ENCODE results near the gene ANP32E.

DNA sequence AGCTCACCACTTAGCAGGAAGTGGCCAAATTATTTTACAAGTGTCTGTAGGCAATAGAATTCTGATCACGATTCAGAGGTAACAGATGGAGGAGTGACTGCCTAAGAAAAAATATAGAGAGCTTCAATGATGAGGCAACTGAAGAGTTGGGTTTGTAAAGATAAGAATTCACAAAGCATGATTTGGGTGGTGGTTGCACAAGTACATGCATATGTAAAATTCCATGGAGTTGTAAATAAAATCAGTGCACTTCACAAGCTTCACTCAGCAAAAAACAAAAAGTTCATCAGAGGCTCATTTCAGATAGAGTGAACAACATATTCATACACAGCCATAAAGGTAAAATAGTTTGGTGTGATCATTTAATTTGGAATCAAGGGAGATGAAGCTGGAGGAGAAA, 10.9 kb downstream of the ANP32E start:
- TF ChIP-seq, protein P1, sequence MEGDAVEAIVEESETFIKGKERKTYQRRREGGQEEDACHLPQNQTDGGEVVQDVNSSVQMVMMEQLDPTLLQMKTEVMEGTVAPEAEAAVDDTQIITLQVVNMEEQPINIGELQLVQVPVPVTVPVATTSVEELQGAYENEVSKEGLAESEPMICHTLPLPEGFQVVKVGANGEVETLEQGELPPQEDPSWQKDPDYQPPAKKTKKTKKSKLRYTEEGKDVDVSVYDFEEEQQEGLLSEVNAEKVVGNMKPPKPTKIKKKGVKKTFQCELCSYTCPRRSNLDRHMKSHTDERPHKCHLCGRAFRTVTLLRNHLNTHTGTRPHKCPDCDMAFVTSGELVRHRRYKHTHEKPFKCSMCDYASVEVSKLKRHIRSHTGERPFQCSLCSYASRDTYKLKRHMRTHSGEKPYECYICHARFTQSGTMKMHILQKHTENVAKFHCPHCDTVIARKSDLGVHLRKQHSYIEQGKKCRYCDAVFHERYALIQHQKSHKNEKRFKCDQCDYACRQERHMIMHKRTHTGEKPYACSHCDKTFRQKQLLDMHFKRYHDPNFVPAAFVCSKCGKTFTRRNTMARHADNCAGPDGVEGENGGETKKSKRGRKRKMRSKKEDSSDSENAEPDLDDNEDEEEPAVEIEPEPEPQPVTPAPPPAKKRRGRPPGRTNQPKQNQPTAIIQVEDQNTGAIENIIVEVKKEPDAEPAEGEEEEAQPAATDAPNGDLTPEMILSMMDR (IDR thresholded peaks at IDR 0.05; ENCODE audit: low read depth, low read length, missing input control): no peak
- TF ChIP-seq TAF1 (conservative IDR thresholded peaks at IDR 0.05): no peak
- TF ChIP-seq, protein P2, sequence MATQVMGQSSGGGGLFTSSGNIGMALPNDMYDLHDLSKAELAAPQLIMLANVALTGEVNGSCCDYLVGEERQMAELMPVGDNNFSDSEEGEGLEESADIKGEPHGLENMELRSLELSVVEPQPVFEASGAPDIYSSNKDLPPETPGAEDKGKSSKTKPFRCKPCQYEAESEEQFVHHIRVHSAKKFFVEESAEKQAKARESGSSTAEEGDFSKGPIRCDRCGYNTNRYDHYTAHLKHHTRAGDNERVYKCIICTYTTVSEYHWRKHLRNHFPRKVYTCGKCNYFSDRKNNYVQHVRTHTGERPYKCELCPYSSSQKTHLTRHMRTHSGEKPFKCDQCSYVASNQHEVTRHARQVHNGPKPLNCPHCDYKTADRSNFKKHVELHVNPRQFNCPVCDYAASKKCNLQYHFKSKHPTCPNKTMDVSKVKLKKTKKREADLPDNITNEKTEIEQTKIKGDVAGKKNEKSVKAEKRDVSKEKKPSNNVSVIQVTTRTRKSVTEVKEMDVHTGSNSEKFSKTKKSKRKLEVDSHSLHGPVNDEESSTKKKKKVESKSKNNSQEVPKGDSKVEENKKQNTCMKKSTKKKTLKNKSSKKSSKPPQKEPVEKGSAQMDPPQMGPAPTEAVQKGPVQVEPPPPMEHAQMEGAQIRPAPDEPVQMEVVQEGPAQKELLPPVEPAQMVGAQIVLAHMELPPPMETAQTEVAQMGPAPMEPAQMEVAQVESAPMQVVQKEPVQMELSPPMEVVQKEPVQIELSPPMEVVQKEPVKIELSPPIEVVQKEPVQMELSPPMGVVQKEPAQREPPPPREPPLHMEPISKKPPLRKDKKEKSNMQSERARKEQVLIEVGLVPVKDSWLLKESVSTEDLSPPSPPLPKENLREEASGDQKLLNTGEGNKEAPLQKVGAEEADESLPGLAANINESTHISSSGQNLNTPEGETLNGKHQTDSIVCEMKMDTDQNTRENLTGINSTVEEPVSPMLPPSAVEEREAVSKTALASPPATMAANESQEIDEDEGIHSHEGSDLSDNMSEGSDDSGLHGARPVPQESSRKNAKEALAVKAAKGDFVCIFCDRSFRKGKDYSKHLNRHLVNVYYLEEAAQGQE (IDR thresholded peaks at IDR 0.05): no peak

Data from liver (tissue), 3 donors.